HL-60/S4 (cell line): ENCODE measurements around the gene WFIKKN2.

Experiments used
- in situ Hi-C: fragments of 300-500 bp; cut with MboI; formaldehyde crosslinking; loops from 2 replicates; pipeline ENCODE4 v1.14.3; 2022; ENCODE audit warnings: low sequenced_read_pairs

The WFIKKN2 gene

GRCh38 chr17:50848711-50849110, 13.3 kb downstream of the WFIKKN2 start:
- in situ Hi-C loops: loop anchor here (10.0 kb wide), 1 partner anchor 304 kb away; the partner anchor contains the start of gene SPATA20

- in situ Hi-C loops: no loop called here
Measured at GRCh38 chr17:50850640-50851039, 15.3 kb downstream of the WFIKKN2 start.

DNA sequence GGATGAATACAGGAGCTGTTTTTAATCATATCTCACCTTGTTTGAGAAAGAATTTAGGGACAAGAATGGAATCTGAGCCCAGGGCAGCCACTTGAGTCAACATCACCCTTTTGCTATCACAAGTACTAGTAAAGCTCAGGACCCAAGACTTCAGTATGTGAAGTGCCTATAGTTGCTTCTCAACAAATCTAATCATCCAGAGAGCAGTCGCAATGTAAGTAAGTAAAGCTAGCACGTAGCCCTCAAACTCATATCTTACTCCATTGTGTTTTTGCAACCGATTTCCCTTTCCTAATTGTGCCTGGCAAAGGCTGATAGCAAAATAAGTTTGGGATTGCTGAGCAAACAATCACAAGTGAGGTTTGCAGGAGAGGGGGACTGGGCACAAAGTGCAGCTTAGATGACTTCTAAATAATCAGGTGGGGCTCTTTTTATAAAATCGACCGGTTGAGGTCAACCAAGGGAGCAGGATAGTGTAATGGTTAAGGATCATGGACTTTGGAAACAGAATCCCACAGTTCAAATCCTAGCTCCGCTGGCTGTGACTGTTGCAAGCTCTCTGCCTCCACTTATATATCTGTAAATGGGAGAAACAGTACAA, 17.7 kb downstream of the WFIKKN2 start:
- in situ Hi-C loops: no loop called here

DNA sequence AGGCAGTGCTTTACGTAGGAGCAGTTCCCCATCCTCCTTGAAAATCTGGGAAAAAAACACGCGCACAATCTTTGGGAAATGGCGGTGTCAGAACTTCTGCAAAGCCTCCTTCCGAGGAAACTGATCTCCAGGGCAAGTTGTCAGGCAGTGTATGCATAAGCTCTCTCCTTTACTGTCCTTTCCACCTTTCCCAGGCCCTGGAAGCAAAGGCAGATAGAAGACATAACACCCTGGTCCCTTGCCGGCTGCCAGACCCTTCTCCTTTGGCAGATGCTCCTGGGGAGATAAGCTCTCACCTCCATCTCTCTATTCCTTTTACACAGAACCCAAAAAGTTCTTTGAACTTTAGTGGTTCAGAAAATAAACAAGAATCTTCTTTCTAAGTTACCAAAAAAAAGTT, 18.4 kb downstream of the WFIKKN2 start:
- in situ Hi-C loops: no loop called here

- in situ Hi-C loops: no loop called here
Measured at GRCh38 chr17:50855708-50856330, 20.4 kb downstream of the WFIKKN2 start.

DNA sequence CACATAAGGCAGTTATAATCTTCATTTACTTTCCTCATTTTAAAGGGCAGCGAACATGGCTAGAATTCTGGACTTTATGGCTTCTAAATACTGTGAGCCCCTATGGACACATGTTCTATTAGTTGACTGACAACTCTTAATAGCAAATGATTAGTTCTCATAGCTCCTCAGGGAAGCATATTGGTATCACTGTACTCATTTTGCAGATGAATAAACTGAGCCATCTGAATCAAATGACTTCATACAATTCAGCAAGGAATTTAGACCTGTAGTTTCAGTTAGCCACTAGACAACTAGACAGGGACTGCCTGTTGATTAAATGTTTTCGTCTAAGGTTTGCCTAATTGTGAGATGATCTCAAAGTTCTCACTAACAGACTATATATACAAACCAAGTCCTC, 21.0 kb downstream of the WFIKKN2 start:
- in situ Hi-C loops: no loop called here

DNA sequence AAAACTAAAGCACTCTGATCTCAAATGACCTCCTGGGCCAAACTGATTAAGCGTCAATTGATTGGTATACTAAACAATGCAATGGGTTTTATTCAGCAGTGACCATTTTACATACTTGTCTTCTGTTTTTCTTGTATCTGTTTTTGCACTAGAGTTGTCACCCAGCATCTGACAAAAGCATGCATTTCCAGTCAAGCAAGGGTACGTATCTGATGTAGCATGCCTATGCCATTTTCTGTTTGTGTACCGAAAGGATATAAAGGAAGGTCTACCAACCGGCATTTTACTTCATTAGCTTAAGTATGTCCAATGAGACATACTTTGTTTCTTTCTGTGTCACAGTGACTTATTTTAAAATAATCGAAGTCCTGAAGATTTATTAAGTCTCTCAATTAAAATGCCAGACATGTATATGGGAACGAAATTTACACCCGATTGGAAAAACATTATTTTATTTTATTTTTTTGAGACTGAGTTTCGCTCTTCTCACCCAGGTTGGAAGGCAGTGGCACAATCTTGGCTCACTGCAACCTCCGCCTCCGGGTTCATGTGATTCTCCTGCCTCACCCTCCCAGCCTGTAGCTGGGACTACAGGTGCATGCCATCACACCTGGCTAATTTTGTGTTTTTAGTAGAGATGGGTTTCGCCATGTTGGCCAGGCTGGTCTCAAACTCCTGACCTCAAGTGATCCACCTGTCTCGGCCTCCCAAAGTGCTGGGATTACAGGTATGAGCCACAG, 23.3 kb downstream of the WFIKKN2 start:
- in situ Hi-C loops: no loop called here

DNA sequence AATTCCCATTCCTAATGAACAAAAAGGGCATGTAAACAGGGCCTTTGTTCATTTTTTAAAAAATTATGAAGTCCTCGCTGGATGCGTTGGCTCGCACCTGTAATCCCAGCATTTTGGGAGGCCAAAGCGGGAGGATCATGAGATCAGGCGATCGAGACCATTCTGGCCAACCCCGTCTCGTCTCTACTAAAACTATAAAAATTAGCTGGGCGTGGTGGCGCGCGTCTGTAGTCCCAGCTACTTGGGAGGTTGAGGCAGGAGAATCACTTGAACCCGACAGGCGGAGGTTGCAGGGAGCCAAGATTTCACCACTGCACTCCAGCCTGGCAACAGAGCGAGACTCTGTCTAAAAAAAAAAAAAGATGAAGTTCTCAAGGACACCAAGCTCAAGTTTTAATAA, 24.3 kb downstream of the WFIKKN2 start:
- in situ Hi-C loops: loop anchor here (5.0 kb wide), 1 partner anchor 93 kb away; no protein-coding TSS in a partner anchor

- in situ Hi-C loops: loop anchor here (5.0 kb wide), 1 partner anchor 91 kb away; no protein-coding TSS in a partner anchor
Measured at GRCh38 chr17:50861334-50861676, 25.9 kb downstream of the WFIKKN2 start.

DNA sequence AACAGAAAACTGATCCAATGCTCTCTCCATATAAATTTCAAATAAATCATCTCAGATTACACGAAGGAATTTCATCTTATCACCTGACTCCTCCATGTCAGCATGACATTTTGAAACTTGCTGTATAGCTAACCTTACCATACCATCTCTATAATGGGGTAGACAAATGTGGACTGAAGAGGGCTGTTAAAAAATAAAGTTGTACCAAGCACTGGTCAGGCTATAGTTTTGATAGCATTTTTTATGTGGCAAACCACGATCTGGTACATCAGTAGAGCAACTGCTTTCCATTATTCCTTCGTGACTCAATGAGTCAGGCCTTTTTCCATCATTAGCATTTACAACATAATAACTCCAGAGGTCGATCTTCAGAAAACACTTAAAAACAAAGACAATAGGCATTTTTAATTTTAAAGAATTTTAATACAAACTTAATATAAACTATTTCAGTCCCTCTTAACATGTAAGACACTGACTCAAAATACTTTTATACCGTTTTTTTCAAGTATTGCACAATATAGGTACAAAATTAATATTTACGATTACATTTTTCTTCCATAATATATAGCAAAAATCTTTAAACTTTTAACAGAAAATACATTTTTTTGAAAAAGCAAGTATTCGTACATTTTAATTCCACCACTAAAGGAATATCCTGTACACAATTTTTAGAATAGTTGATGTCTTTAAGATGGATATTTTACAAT, 26.6 kb downstream of the WFIKKN2 start:
- in situ Hi-C loops: loop anchor here (5.0 kb wide), 1 partner anchor 90 kb away; no protein-coding TSS in a partner anchor

DNA sequence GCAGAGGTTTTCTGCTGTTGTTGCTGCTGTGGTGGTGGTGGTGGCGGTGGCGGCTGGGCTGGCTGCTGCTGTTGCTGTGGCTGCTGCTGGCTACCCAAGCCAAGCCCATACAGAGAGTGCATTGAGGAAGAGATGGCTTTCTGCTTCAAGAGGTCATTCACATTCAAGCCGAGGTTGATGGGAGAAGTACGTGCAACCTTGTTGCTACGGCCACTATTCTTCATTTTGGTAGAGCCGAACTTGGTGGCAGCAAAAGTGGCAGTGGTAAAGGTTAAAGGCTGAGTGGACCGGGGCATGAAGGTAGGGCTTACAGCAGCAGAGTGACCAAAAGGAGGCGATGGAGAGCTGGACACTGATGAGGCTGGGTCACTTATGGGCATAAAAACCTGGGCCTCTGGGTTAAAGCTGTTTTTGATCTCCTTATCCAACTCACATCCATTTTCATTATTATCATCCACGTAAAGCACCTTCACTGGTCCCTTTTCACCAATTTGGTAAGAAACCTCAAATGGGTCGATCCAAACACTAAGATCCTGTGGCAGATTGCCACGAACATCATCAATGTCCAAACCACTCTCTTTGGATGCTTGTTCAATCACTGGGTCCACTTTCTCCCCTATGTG, 27.9 kb downstream of the WFIKKN2 start:
- in situ Hi-C loops: loop anchor here (5.0 kb wide), 1 partner anchor 89 kb away; no protein-coding TSS in a partner anchor

DNA sequence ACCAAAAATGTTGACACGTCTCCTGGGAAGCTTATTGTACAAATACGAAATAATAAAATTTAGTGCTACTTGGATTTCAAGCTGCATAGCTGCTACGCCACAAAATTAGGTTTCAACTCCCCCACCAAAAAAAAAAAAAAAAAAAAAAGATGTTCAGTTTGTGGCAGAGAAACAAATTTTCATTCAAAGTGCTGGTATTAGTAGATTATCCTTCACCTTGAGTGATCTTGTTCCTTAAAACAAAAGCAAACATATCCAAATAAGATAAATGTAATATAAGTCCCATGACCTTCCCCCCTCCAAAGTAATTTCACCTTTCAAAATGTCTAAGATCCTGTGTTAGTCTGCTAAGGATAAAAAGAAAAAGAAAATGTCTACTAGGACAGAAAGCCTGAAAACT, 28.5 kb downstream of the WFIKKN2 start:
- in situ Hi-C loops: loop anchor here (5.0 kb wide), 1 partner anchor 88 kb away; no protein-coding TSS in a partner anchor

GRCh38 chr17:50864747-50865059, 29.3 kb downstream of the WFIKKN2 start:
- in situ Hi-C loops: loop anchor here (5.0 kb wide), 1 partner anchor 88 kb away; no protein-coding TSS in a partner anchor

- in situ Hi-C loops: no loop called here
Measured at GRCh38 chr17:50865060-50865867, 29.9 kb downstream of the WFIKKN2 start.

- in situ Hi-C loops: no loop called here
Measured at GRCh38 chr17:50865868-50866260, 30.5 kb downstream of the WFIKKN2 start.

DNA sequence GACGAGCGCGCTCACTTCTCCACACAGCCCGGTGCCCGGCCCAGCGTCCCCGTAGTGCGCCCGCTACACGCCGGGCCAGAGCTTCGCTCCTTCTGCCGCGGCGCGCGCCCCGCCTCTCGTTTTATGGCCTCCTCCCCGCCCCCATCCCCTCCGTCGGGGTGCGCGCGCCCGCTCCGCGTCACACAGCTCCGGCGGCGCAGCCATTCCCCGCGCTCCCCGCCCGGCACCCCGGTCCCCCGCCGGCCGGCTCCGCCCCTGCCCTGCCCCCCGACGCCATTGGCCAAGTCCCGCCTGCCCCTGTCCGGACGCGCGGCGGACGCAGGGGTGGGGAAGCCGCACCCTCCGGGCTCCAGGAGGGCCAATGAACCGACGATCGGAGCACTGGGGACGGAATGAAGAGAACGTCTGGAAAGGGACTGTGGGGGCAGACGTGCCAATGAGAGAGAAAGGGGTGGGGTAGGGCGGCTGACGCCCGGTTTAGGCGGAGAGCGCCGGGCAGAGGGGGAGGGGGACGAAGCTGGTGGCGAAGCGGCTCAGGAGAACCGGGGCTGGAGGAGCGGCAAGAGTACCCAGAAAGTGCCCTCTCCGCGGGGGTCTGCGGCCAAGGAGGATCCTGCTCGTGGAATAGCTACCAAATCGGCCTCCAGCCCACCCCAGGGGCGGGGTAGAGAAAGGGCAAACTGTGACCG, 31.0 kb downstream of the WFIKKN2 start, which contains the start of gene TOB1:
TOB1 (minus strand) TSS at position 94 of the 689 bp plus-strand sequence. CDS start 2,337 bp downstream, outside the sequence.
- in situ Hi-C loops: no loop called here

GRCh38 chr17:50866950-50867362, 31.6 kb downstream of the WFIKKN2 start:
- in situ Hi-C loops: no loop called here

GRCh38 chr17:50867363-50868139, 32.2 kb downstream of the WFIKKN2 start:
- in situ Hi-C loops: no loop called here

DNA sequence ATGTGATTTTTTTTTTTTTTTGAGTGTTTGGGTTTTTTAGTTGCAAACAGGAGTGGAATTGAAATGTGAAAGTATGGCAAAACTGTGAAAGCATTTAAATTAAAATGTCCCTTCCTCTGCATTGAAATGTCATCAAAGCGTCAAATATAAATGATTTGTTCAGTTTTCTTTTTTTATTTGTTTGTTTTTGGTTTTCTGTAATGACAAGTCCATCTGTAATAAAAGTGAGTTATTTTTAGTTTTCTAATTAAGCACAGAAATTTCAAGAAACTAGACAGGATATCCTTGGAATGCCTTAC, 32.7 kb downstream of the WFIKKN2 start:
- in situ Hi-C loops: no loop called here
